ENCODE results near the gene ALDH8A1.
"Not testable (repeated sequence)": the region's sequence is repeated elsewhere in the genome, so short reads cannot be mapped to it uniquely, and the experiment has no call there.

ALDH8A1 gene

DNA sequence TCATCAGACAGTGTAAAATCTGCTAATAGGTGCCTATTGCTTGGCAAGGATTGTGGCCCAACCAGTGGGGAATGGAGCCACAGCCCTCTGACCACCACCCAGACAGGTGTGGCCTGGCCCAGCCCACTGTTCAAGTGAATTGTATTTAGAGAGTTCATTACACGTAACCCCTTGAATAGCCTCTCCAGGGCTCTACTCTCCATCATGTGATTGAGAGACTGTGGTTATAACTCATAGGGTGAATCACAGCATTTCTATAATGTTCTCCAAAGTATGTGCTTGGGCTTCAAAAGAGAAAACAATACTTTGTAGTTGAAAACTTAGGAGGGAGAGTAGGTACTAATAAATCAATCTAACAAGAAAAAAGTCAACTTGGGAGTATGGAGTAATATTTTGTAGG, 38.4 kb downstream of the ALDH8A1 start:
- no peak for DNase-seq

DNA sequence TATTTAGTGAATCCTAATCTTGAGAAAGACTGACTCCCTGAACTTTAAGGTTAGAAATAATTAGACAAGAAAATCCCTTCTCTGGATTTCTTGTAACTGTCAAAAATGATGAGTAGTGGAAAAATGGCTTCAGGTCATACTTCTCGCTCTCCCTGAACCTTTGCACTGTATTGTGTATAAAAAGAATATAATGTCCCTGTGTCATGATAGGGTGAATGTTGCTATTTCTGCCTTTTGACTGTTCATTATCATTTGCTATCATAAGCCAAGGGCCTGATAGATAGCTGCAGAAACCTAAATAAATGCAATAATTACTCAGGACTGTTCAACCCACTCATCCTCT, 39.3 kb downstream of the ALDH8A1 start:
- no peak for DNase-seq

DNA sequence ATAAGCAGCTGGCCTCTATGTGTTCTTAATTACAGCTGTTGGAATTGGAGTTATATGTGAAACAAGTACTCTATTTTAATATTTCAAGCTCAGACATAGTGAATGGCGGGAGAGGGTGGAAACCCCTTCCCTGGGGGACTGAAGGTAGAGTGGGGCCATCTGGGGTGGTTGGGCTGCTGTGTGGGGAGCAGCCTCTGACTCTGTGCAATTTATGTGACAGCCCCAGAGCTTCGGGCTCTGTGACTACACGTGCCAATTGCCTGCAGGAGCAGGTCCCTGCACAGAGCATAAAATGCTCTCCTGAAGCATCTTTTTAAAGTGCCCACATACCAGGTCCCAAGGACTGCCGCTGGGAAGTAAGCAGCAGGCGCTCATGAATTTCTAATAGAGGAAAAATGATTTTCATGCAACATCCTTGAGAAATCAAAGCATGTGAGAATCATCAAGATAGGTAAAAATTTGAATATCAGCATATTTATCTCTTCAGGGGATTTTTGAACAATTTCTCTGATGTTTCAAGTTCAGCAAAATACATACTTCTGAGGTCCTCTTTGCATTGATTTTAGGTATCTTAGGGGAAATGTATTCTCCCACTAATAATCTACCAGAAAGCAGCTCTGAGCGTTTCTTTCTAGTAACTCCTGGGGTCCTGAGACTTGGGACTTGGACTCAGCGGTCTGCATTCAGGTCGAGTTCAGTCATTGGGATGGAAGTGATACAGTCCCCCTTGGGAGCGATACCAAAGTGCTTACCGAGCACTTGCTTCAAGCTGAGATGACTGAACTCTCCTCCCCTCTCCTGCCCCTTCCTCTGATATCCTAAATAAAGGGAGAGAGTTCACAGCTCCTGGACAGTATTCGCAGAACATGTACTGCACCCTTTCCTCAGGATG, 40.0 kb downstream of the ALDH8A1 start:
- no peak for DNase-seq

- peak in 52 of 58 donors; percentile 7 to 82 (median 52) for DNase-seq
Observed at GRCh38 chr6:134908906-134909516, 40.9 kb downstream of the ALDH8A1 start.

DNA sequence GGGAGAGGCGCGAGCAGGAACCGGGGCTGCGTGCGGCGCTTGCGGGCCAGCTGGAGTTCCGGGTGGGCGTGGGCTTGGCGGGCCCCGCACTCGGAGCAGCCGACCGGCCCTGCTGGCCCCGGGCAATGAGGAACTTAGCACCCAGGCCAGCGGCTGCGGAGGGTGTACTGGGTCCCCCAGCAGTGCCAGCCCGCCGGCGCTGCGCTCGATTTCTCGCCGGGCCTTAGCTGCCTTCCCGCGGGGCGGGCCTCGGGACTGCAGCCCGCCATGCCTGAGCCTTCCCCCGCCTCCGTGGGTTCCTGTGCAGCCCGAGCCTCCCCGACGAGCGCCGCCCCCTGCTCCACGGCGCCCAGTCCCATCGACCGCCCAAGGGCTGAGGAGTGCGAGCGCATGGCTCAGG, 45.2 kb downstream of the ALDH8A1 start:
- DNase-seq, result not testable (repeated sequence)

DNA sequence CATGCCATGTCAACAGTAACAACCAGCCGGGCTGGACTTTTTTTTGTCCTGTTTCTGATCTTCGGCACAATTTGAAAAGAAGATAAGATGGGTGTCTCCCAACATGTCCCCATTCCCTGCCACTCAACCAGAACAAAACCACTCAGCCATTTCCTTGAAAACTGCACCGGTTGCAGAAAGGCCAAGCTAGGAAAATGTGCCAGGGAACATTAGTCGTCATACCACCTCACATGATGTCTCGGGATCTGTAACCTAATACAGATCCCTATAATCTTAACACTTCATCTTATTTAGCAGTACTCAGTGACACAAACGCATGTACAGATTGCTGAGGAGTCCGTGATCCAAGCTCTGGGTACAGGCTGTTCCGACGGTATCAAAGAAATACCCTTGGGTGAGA, 46.5 kb downstream of the ALDH8A1 start:
- no peak for DNase-seq

DNA sequence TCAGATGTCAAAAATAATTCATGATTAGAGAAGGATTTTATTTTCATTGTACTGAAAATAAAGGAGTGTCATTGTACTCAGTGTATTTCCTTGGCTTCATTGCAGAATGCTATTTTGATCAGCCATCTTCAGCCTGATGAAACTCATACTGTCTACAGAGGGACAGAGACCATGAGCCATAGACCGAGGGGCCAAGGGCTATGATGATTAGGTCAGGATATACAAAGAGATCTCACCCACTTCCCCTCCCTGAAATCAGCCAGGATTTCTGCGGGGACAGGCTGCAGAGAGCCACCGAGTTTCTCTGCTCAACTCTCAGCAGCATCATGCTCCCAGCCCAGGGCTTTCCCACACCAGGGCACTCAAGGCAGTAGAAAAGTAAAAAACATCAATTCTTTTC, 47.0 kb downstream of the ALDH8A1 start:
- no peak for DNase-seq

- no peak for DNase-seq
Observed at GRCh38 chr6:134902074-134902861, 47.6 kb downstream of the ALDH8A1 start.

DNA sequence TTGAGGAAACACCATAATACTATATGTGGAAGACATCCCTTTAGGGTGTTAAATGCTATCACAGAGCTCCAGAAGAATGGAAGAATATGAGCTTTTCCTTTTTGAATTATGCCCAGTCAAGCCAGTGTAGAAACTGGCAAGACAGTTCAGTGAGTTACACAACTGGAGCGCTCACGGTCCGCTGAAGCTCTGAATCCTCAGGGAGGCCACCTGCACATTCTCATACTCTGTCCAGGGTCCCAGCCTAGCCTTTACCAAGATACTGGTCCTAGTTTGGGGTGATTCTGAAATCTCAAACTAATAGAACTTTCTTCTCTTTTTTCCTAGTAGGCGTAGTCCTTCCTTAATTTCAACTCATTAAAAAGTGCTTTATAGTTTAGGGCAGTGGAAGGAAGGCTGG, 51.3 kb downstream of the ALDH8A1 start:
- no peak for DNase-seq

GRCh38 chr6:134898166-134898565, 51.7 kb downstream of the ALDH8A1 start:
- DNase-seq, result not testable (repeated sequence)

DNA sequence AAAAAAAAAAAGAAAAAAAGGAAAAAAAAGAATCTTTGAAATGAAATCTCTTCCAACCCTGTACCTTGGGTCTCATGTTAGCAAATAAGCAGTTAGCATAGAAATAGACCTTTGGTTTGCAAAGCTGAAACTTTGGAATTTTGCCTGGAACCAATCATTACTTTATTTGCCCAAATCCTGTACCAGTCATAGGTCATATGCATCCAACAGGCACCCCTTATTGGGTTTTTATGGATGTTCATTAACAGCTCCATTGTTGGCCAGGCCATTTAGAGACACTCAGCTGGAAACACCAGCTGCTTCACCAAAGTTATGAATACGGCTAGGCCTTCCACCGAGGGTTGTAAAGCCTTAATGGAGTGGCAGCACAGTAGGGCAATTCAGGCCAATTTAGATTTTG, 53.0 kb downstream of the ALDH8A1 start:
- DNase-seq, result no peak

DNA sequence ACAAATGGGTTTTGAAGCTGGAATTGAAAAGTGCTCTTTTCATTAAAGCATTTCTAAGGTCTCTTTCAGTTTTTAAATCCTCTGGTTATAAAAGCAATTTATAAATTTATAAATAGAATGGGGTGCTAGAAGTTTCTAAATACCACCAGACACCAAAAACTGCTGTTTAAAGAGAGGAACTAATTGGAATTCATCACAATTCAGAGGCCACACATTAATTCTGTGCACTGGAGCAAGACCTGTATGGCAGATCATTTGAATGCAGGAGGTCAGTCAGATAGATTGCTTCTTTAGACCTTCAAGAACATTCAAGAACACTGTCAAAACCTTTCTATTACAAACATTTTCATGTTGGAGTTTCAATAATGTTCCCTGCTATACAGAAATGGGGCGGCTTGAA, 55.1 kb downstream of the ALDH8A1 start:
- DNase-seq, result no peak

- DNase-seq, result no peak
Observed at GRCh38 chr6:134892362-134892761, 57.5 kb downstream of the ALDH8A1 start.

- no peak for DNase-seq
Observed at GRCh38 chr6:134891633-134892032, 58.3 kb downstream of the ALDH8A1 start.

GRCh38 chr6:134888316-134888715, 61.6 kb downstream of the ALDH8A1 start:
- DNase-seq, result peak in 1 of 58 donors; percentile 29

- no peak for DNase-seq
Observed at GRCh38 chr6:134884752-134885151, 65.1 kb downstream of the ALDH8A1 start.

- no peak for DNase-seq
Observed at GRCh38 chr6:134883314-134883713, 66.6 kb downstream of the ALDH8A1 start.

DNA sequence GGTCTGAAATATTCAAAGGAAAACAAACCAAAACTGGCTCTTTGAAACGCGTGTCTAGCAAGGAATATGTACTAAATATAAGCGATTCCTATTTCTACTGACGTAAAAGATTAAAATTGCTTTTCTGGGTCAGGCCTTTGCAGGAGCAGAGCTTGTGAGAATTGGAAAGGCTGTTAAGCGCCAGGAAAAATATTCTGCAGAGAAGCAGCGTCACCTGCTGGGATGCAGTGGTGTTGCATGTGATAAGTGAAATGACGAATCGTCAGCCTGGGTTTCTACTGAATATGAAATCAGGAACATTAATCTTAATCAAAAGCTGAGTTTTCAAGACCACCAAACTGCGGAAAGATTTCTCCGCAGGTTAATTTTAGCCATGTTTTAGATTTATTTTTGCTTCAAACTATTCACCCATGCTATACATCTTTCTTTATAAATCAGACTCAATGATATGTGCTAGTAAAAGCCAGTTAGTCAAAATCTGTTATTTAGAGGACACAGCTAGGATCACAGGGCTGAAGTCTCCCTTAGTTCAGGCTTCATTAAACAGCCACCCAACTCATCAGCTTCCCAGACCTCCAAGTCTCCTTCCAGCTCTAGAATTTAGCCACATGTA, 67.4 kb downstream of the ALDH8A1 start:
- peak in 50 of 58 donors; percentile 1 to 79 (median 36) for DNase-seq

GRCh38 chr6:134880487-134881190, 69.3 kb downstream of the ALDH8A1 start:
- no peak for DNase-seq

GRCh38 chr6:134878136-134878535, 71.8 kb downstream of the ALDH8A1 start:
- no peak for DNase-seq

- DNase-seq, result no peak
Observed at GRCh38 chr6:134875367-134875766, 74.5 kb downstream of the ALDH8A1 start.

All from anterior cingulate cortex (tissue), 58 donors.